A549 (cell line): Measurements from ENCODE around the gene ELOVL6.

Source experiments
- EP300 ChIP-seq, 2 experiments: fragments of >200 bp; sonication (Bioruptor Twin); formaldehyde crosslinking; IDR thresholded peaks; 2 replicates in 1 of 2; 3 replicates in 1 of 2; pipeline ENCODE4 v1.6.1; 2016 to 2017
- ESRRA ChIP-seq: fragments of 150-350 bp; IDR thresholded peaks from 2 replicates; pipeline ENCODE4 v1.6.1; 2014; ENCODE audit warnings: mild to moderate bottlenecking, low read length, borderline replicate concordance
- JUN ChIP-seq, 2 experiments: fragments of >200 bp; sonication (Bioruptor Twin); formaldehyde crosslinking; IDR thresholded peaks; 2 replicates in 1 of 2; 3 replicates in 1 of 2; pipeline ENCODE4 v1.6.1; 2016 to 2017
- MAFK ChIP-seq: fragments of 450-650 bp; IDR thresholded peaks from 2 replicates; pipeline ENCODE4 v1.6.1; 2014; ENCODE audit not compliant: partially characterized antibody
- NPAS2 ChIP-seq: fragments of 250-450 bp; sonication (Bioruptor Pico); IDR thresholded peaks from 2 replicates; pipeline ENCODE4 v1.8.0; 2022; ENCODE audit warnings: mild to moderate bottlenecking, moderate library complexity, borderline replicate concordance
- POLR2A ChIP-seq: IDR thresholded peaks from 2 replicates; pipeline ENCODE4 v1.6.1; 2012; ENCODE audit warnings: mild to moderate bottlenecking, low read length
- TF ChIP-seq, protein P1 (sequence below): IDR thresholded peaks from 2 replicates; pipeline ENCODE4 v1.6.1; 2012
- TF ChIP-seq, protein P2 (sequence below): fragments of >200 bp; sonication (Bioruptor Twin); formaldehyde crosslinking; IDR thresholded peaks from 3 replicates; pipeline ENCODE4 v1.5.1; 2016
- TF ChIP-seq, protein P3 (sequence below): IDR thresholded peaks from 2 replicates; pipeline ENCODE4 v1.6.1; 2012
- TF ChIP-seq, protein P4 (sequence below): fragments of 250-450 bp; sonication (Bioruptor Pico); IDR thresholded peaks from 2 replicates; pipeline ENCODE4 v1.5.0; 2021; ENCODE audit warnings: mild to moderate bottlenecking, moderate library complexity, borderline replicate concordance

DNA sequence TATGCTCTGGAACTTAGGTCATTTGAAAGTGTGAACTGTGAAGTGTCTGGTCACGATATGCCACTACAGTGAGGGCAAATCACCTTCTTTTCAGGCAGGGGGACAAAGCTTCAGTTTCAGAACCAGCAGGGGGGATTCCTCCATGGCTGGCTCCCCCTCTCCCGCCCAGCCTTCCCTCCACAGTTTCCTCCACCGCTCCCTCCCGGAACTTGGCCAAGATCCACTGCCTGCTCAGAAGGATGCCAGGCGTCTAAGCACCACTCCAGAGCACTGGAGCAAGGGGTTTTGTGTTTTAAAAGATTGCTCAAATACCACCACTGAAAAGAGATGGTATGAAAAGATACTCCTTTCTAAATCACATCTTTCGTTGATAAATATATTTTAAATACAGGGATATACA is 126.9 kb downstream of the ELOVL6 start:
- TF ChIP-seq, protein P1, sequence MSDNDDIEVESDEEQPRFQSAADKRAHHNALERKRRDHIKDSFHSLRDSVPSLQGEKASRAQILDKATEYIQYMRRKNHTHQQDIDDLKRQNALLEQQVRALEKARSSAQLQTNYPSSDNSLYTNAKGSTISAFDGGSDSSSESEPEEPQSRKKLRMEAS = no peak
- TF ChIP-seq, protein P2, sequence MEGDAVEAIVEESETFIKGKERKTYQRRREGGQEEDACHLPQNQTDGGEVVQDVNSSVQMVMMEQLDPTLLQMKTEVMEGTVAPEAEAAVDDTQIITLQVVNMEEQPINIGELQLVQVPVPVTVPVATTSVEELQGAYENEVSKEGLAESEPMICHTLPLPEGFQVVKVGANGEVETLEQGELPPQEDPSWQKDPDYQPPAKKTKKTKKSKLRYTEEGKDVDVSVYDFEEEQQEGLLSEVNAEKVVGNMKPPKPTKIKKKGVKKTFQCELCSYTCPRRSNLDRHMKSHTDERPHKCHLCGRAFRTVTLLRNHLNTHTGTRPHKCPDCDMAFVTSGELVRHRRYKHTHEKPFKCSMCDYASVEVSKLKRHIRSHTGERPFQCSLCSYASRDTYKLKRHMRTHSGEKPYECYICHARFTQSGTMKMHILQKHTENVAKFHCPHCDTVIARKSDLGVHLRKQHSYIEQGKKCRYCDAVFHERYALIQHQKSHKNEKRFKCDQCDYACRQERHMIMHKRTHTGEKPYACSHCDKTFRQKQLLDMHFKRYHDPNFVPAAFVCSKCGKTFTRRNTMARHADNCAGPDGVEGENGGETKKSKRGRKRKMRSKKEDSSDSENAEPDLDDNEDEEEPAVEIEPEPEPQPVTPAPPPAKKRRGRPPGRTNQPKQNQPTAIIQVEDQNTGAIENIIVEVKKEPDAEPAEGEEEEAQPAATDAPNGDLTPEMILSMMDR = no peak
- no peak for TF ChIP-seq EP300 (IDR thresholded peaks at IDR 0.05)
- TF ChIP-seq JUN (IDR thresholded peaks at IDR 0.05) = no peak
- TF ChIP-seq, protein P3, sequence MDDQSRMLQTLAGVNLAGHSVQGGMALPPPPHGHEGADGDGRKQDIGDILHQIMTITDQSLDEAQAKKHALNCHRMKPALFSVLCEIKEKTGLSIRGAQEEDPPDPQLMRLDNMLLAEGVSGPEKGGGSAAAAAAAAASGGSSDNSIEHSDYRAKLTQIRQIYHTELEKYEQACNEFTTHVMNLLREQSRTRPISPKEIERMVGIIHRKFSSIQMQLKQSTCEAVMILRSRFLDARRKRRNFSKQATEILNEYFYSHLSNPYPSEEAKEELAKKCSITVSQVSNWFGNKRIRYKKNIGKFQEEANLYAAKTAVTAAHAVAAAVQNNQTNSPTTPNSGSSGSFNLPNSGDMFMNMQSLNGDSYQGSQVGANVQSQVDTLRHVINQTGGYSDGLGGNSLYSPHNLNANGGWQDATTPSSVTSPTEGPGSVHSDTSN = no peak
- no peak for TF ChIP-seq POLR2A
- TF ChIP-seq, protein P4, sequence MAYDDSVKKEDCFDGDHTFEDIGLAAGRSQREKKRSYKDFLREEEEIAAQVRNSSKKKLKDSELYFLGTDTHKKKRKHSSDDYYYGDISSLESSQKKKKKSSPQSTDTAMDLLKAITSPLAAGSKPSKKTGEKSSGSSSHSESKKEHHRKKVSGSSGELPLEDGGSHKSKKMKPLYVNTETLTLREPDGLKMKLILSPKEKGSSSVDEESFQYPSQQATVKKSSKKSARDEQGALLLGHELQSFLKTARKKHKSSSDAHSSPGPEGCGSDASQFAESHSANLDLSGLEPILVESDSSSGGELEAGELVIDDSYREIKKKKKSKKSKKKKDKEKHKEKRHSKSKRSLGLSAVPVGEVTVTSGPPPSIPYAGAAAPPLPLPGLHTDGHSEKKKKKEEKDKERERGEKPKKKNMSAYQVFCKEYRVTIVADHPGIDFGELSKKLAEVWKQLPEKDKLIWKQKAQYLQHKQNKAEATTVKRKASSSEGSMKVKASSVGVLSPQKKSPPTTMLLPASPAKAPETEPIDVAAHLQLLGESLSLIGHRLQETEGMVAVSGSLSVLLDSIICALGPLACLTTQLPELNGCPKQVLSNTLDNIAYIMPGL = no peak
- no peak for TF ChIP-seq NPAS2
- TF ChIP-seq ESRRA = no peak
- TF ChIP-seq MAFK = no peak
